ENCODE data around the gene ARF6.
"Not testable (repeated sequence)": the region's sequence is repeated elsewhere in the genome, so short reads cannot be mapped to it uniquely, and the experiment has no call there.

Gene ARF6

DNA sequence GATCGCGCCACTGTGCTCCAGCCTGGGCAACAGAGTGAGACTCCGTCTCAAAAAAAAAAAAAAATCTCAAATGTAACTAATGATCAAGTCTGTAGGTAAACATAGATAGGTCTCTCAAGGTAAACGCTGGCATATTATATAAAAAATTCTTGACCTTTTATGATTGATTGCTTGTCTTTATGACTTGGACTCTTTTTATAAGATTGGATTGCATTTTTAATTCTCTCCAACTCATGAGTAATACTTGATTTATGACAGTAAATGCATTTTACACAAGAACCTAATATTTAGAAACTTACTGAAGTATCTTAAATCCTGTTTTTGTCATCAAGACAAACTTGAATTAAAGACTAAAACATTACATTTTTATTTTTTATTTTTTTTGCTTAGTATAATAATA lies 16.1 kb downstream of the ARF6 start:
- no peak for DNase-seq

- no peak for DNase-seq
Observed at GRCh38 chr14:49915085-49915484, 22.2 kb downstream of the ARF6 start.

GRCh38 chr14:49918706-49919105 lies 25.8 kb downstream of the ARF6 start:
- DNase-seq: no peak

- no peak for DNase-seq
Observed at GRCh38 chr14:49919825-49920659, 27.2 kb downstream of the ARF6 start.

- DNase-seq: no peak
Observed at GRCh38 chr14:49920935-49921334, 28.1 kb downstream of the ARF6 start.

- DNase-seq: no peak
Observed at GRCh38 chr14:49921401-49921800, 28.5 kb downstream of the ARF6 start.

DNA sequence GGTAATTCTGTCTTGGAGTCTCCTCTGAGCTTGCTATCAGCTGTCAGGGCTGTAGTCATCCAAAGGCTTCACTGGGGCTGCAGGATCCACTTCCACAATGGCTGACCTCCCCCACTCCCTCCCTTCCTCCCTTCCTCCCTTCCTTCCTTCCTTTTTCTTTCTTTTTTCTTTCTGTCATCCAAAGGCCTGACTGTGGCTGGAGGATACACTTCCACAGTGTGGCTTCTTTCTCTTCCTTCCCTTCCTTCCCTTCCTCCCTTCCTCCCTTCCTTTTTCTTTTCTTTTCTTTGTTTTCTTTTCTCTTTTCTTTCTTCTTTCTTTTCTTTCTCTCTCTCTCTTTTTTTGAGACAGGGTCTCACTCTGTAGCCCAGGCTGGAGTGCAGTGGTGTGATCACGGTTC lies 30.6 kb downstream of the ARF6 start:
- DNase-seq: no peak

DNA sequence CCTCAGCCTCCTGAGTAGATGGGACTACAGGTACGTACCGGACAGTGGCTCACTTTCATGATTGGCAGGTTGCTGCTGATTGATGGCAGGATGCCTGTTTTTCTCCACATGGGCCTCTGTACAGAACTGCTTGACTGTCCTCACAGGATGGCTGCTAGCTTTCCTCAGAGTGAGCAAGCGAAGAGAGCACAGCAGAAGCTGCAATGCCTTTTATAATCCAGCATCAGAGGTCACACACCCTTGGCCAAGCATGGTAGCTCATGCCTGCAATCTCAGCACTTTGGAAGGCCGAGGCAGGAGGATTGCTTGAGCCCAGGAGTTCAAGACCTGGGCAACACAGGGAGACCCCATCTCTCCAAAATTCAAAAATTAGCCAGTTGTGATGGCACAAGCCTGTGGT lies 31.0 kb downstream of the ARF6 start:
- no peak for DNase-seq

GRCh38 chr14:49924852-49925251 lies 32.0 kb downstream of the ARF6 start:
- DNase-seq: no peak

- no peak for DNase-seq
Observed at GRCh38 chr14:49926803-49927202, 33.9 kb downstream of the ARF6 start.

DNA sequence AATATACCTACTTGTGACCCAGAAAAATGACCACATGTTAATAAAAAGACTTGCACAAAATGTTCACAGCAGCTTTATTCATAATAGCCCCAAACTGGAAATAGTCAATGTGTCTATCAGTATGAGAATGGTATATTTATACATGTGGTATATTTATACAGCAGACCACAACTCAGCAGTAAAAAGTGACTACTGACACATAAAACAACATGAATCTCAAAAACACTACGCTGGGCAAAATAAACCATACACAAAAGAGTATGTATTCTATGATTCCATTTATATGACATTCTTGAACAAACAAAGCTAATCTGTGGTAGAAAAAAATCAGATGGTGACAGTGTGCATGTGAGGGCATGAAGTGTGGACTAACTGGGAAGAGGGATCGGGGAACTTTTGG lies 35.1 kb downstream of the ARF6 start:
- no peak for DNase-seq

GRCh38 chr14:49930720-49931119 lies 37.8 kb downstream of the ARF6 start:
- no peak for DNase-seq

DNA sequence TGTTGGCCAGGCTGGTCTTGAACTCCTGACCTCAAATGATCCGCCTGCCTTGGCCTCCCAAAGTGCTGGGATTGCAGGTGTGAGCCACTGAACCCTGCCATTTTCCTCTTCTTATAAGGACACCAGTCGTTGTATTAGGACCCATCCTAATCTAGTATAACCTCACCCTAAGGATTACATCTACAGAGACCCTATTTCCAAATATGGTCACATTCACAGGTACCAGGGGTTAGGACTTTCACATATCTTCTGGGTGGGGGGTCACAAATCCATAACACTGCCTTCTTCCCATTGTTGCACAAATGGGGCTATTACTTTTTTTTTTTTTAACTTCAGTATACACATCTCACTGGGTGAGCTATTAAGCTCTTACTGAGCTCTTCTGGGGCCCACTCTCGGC lies 38.6 kb downstream of the ARF6 start:
- no peak for DNase-seq

- DNase-seq: no peak
Observed at GRCh38 chr14:49933128-49933527, 40.2 kb downstream of the ARF6 start.

- no peak for DNase-seq
Observed at GRCh38 chr14:49933704-49934103, 40.8 kb downstream of the ARF6 start.

DNA sequence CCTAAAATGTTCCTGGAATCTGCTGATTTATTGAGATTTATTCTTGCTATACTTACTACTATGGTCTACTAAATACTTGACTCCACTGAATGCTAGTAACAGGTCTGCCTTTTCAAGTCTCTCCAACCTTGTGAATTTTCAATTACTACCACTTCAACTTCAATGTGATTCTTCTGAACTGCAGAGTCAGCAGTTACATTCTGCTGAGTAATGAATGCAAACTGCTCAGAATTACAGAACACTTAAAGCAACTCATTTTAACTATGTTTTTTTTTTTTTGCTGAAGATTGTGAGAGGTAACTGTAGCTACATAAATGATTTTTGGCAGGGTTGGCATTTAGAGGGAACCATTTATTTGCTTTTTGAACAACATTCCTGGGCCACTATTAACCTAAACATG lies 41.8 kb downstream of the ARF6 start:
- no peak for DNase-seq

DNA sequence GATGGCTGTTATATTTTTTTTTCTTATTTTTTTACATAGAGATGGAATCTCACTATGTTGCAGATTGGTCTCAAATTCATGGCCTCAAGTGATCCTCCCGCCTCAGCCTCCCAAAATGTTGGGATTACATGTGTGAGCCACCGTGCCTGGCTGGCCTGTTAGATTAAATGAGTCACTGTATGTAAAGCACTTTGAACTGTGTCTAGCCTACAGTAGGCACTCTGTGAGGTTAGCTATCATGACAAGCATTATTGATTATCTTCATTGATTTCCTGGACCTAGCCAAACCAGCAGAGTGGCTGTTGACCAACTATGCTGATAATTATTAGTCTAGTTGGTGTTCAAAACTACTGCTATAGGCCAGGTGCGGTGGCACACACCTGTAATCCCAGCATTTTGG lies 42.6 kb downstream of the ARF6 start:
- DNase-seq: no peak

GRCh38 chr14:49936246-49936645 lies 43.4 kb downstream of the ARF6 start:
- DNase-seq: not testable (repeated sequence)

DNA sequence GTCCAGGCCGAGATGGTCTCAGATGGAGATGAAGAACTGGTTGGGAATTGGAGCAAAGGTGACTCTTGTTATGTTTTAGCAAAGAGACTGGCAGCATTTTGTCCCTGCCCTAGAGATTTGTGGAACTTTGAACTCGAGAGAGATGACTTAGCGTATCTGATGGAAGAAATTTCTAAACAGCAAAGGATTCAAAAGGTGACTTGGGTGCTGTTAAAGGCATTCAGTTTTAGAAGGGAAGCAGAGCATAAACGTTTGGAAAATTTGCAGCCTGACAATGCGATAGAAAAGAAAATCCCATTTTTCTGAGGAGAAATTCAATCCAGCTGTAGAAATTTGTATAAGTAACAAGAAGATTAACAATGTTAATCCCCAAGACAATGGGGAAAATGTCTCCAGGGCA lies 44.0 kb downstream of the ARF6 start:
- not testable (repeated sequence) for DNase-seq

- not testable (repeated sequence) for DNase-seq
Observed at GRCh38 chr14:49939215-49939614, 46.3 kb downstream of the ARF6 start.

DNA sequence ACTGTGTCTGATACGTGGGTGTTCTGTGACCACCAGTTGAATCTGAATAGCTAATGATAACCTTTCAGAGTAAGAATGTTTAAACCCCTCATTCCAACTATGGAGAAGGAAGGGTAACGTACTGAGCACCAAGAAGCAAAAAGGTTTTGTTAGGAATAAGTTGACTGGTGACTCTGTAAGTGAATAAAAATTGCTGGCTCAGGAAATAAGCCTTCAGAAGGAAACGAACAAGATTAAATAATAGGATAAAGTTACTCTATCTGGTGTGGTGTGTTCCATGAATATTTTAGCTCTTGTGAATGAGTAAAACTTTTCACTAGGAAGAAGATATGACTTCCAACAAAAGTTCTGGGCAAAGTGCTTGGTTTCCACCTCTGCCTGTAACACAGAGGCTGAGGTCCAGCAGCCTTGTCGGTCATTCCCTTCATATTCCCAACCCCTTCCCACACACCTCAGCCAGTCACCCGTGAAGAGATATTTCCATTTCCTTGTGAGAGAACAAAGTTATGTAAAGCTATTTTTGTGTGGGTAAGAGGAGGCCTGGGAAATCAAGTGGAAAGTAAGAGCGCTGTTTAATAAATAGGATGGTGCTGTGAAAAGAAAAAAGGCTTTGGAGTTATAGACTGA lies 47.1 kb downstream of the ARF6 start:
- no peak for DNase-seq

DNA sequence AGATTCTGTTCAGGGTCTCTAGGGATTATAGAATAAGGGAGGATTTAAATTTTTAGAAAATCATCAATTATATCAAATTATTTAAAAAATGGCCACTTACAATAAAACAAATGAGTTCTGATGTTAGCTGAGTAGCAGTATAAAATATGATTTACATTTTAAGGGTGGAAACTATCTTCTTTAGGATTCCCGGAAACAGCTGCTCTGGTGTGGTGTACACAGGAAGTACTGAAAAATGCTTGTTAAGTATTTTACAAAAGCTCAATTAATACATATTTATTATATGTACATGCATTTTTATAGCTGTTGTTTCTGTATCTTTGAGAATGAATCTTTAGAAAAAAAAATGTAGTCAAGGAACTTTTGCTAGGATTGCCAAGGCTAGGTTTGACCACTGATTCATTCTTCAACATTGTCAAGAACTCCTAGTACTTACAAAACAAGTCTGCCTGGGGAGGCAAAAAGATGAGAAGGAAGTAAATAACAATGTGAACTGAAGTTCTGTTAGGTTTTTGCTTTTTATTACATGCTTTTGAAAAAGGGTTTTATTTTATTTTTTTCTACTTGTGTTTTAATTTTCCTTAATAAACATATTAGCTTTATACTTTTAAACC lies 48.0 kb downstream of the ARF6 start:
- no peak for DNase-seq

DNA sequence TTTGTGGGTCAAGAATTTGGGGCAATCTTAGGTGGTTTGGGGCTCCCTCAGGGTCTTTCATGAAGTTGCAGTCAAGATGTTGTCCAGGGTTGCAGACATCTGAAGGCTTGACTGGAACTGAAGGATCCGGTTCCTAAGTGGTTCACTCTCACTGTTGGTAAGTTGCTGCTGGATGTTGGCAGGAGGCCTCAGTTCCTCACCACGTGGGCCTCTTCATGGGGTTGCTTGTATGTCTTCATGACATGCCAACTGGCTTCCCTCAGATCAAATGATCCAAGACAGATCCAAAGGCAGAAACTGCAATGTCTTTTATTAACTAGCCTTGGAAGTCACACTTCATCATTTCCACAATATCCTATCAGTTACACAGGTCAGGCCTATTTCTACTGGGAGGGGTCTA lies 49.2 kb downstream of the ARF6 start:
- DNase-seq: no peak

DNA sequence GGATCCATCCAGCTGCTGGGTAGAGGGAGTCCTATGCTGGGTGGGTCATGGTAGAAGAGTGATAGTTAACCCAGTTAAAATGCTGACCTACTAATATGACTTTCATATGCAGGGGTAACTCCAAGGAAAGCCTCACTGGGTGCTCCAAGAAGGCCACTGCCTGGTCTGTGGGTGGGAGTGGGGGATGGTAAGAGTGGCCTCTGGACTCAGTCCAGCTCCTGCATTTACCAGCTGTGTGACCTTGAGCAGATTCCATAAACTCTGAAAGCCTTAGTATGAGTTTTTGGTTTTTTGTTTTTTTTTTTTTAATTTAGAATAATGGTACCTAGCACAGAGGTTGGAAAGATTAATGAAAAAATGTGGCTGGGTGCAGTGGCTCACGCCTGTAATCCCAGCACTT lies 51.6 kb downstream of the ARF6 start:
- DNase-seq: no peak

All from right hindlimb (tissue), 1 donor.